Neural progenitor cell (in vitro differentiated cells): ENCODE measurements around the gene SNRPF.

Experiments used
- EZH2 ChIP-seq: fragments of 200-600 bp; sonication (generic); IDR thresholded peaks from 2 replicates; pipeline ENCODE4 v1.6.1; 2017; ENCODE audit warnings: antibody characterized with exemption, mild to moderate bottlenecking, moderate library complexity
- EZH2phosphoT487 ChIP-seq: fragments of 200-600 bp; sonication (generic); IDR thresholded peaks from 2 replicates; pipeline ENCODE4 v1.6.1; 2017; ENCODE audit warnings: antibody characterized with exemption
- TF ChIP-seq, protein P1 (sequence below): fragments of 200-600 bp; sonication (generic); IDR thresholded peaks from 2 replicates; pipeline ENCODE4 v1.5.1; 2017; ENCODE audit warnings: antibody characterized with exemption, mild to moderate bottlenecking

GRCh38 chr12:95848575-95849388 lies 10.0 kb upstream of the SNRPF start:
- TF ChIP-seq, protein P1, sequence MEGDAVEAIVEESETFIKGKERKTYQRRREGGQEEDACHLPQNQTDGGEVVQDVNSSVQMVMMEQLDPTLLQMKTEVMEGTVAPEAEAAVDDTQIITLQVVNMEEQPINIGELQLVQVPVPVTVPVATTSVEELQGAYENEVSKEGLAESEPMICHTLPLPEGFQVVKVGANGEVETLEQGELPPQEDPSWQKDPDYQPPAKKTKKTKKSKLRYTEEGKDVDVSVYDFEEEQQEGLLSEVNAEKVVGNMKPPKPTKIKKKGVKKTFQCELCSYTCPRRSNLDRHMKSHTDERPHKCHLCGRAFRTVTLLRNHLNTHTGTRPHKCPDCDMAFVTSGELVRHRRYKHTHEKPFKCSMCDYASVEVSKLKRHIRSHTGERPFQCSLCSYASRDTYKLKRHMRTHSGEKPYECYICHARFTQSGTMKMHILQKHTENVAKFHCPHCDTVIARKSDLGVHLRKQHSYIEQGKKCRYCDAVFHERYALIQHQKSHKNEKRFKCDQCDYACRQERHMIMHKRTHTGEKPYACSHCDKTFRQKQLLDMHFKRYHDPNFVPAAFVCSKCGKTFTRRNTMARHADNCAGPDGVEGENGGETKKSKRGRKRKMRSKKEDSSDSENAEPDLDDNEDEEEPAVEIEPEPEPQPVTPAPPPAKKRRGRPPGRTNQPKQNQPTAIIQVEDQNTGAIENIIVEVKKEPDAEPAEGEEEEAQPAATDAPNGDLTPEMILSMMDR, result peak; percentile 52
- TF ChIP-seq EZH2, result no peak
- TF ChIP-seq EZH2phosphoT487, result no peak
